Activated T-helper 2 cell treated with anti-CD3 and anti-CD28 coated beads, Interferon-gamma antibody, Interleukin-2, Interleukin-4, amounts not matched to agents 10 μg/mL and 5 μg/mL and 100 μg/mL, durations not matched to agents 14 hours and 24 hours and 36 hours (primary cell): Measurements from ENCODE around the gene LDB3. TPM values are rescaled to one million over a fixed set of nuclear protein-coding genes. Genes with fewer than 3 reads are reported as not detected.

Experiments used
- DNase-seq: peaks from one replicate; pipeline ENCODE4 v3.0.0; 2021; ENCODE audit warnings: low spot score
- H3K27ac Mint-ChIP-seq: one replicate; pipeline ENCODE4 v1.8.0; 2021; ENCODE audit warnings: mixed read lengths
- H3K27me3 Mint-ChIP-seq: one replicate; pipeline ENCODE4 v1.8.0; 2021; ENCODE audit warnings: low read depth, mixed read lengths
- H3K36me3 Mint-ChIP-seq: one replicate; pipeline ENCODE4 v1.8.0; 2021; ENCODE audit warnings: low read depth, mixed read lengths
- H3K4me1 Mint-ChIP-seq: one replicate; pipeline ENCODE4 v1.8.0; 2021; ENCODE audit warnings: low read depth, mixed read lengths
- H3K4me3 Mint-ChIP-seq: one replicate; pipeline ENCODE4 v1.8.0; 2021; ENCODE audit warnings: low read depth, mild to moderate bottlenecking, moderate library complexity, mixed read lengths
- H3K9me3 Mint-ChIP-seq: one replicate; pipeline ENCODE4 v1.8.0; 2021; ENCODE audit warnings: mixed read lengths
- intact Hi-C: fragments of 100-400 bp; cut with micrococcal nuclease; formaldehyde crosslinking; loops from one replicate; pipeline ENCODE4 v1.15.1; 2023
- total RNA-seq: library from RNA; stranded (reverse); gene quantifications from 2 replicates; pipeline ENCODE4 v1.2.3, GENCODE V29; 2022

Gene LDB3
- total RNA-seq, 1 donor from 2014 or later: not detected

- Mint-ChIP-seq H3K27me3 (peaks cover 7% of the 10 kb centered on the region), H3K4me1 (peaks cover 10% of the 10 kb centered on the region), H3K4me3 (no peak overlapping the region), H3K27ac (no peak overlapping the region), H3K9me3 (peaks cover 6% of the 10 kb centered on the region), H3K36me3 (no peaks in the 10 kb centered on the region)
- intact Hi-C loops: no loop called here
- no peak for DNase-seq
Measured at GRCh38 chr10:86646532-86646931, 21.8 kb upstream of the LDB3 start.

DNA sequence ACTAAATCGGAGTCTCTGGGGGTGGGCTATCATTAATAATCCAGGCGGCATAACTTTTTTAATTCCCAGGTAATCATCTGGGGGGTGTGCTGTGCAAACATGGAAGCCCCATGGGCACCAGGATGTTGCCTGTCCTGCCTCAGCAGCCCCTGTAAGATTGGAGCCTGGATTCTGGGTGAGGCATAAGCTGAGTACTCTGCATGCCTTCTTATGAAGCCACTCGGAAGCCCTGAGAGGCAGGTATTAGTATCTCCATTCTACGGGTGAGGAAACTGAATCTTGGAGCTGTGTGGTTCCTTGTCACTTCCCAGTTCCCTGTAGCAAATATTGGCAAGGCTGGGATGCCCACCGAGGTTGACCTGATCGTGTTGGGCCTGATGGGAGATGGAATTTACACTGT lies 21.4 kb upstream of the LDB3 start:
- intact Hi-C loops: no loop called here

DNA sequence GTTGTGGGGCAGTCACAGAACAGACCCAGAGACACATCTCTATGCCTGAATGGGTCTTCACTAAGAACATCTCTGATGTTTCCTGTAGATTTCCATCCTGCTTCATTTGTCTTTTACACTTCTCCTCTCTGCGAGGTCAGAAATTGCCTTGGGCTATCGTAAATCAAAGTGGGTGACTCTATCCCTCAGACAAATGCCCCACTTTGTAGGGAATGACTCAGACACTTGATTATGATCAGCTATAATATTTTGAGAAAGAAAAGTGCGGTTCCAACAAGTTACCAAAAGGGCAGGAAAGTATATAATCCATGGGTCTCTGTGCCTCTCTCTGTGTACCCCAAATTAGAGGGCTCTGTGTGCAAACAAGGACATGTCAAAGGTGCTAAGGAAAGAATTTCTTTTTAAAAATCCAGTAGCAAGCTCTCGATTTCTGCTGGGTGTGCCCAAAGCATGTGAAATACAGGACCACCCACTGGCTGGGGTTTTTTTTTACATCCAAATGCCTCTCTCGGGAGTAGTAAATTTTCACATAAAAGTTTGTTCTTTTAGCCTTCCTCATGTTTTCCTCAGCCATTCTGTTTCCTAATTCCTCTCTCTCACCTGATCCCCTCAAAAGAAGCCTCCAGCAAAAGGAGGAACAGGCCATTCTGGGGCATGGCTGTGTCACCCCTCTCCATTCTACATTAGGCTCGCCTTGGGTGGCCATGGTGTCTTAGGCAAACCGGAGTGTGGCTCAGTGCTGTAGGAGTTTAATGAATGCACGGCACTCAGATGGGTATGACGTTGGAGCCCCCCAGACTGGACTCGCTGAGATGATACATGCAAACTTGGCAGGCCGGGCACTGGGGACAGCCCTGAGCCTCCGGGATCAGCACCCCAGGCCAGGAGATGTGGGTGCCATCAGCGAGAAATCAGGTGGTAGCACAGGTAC lies 20.3 kb upstream of the LDB3 start:
- DNase-seq: no peak
- no peaks in the 10 kb centered on the region for H3K9me3 Mint-ChIP-seq

More for the DNA sequence above, 21.4 kb upstream of the LDB3 start:
- Mint-ChIP-seq H3K9me3 (peaks cover 2% of the 10 kb centered on the region), H3K4me3 (no peak overlapping the region), H3K4me1 (peaks cover 10% of the 10 kb centered on the region), H3K27ac (no peak overlapping the region), H3K36me3 (no peaks in the 10 kb centered on the region), H3K27me3 (peaks cover 4% of the 10 kb centered on the region)
- no peak for DNase-seq

GRCh38 chr10:86648704-86649427 lies 19.4 kb upstream of the LDB3 start:
- H3K4me3 Mint-ChIP-seq: no peak overlapping the region
- H3K27ac Mint-ChIP-seq: no peak overlapping the region
- DNase-seq: no peak
- H3K4me1 Mint-ChIP-seq: peaks cover 2% of the 10 kb centered on the region
- no peaks in the 10 kb centered on the region for H3K9me3 Mint-ChIP-seq
- H3K36me3 Mint-ChIP-seq: no peaks in the 10 kb centered on the region
- H3K27me3 Mint-ChIP-seq: peaks cover 2% of the 10 kb centered on the region
- intact Hi-C loops: no loop called here

More for the DNA sequence above, 20.3 kb upstream of the LDB3 start:
- H3K4me3 Mint-ChIP-seq: no peak overlapping the region
- H3K4me1 Mint-ChIP-seq: peaks cover 10% of the 10 kb centered on the region
- H3K27me3 Mint-ChIP-seq: peaks cover 2% of the 10 kb centered on the region
- H3K36me3 Mint-ChIP-seq: no peaks in the 10 kb centered on the region
- H3K27ac Mint-ChIP-seq: no peak overlapping the region
- intact Hi-C loops: no loop called here

GRCh38 chr10:86649471-86650150 lies 18.7 kb upstream of the LDB3 start:
- no peak for DNase-seq
- intact Hi-C loops: no loop called here

DNA sequence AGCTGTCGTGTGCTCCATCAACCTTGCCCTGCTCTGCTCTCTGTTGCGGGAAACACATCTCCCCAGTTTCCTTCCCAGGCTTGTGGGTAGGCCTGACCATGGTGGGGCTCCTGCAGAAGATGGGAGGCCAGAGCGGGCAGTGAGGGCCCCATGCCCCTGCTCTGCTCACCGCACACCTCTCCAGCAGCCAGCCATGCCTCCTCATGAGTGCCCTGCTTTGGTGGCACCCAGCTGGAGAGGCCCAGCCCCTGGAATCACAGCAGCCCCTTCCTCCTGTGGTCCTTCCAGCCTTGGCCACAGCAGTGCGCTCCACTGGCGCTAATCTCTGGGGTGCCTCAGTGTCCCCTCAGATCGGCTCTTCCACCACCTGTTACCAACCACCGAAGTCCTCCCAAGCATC lies 18.2 kb upstream of the LDB3 start:
- Mint-ChIP-seq H3K27ac (no peak overlapping the region), H3K4me3 (no peak overlapping the region)
- DNase-seq: no peak

More at GRCh38 chr10:86649471-86650150, 18.7 kb upstream of the LDB3 start:
- Mint-ChIP-seq H3K27ac (no peak overlapping the region), H3K4me1 (no peaks in the 10 kb centered on the region), H3K9me3 (no peaks in the 10 kb centered on the region), H3K4me3 (no peak overlapping the region), H3K36me3 (no peaks in the 10 kb centered on the region), H3K27me3 (peaks cover 2% of the 10 kb centered on the region)

DNA sequence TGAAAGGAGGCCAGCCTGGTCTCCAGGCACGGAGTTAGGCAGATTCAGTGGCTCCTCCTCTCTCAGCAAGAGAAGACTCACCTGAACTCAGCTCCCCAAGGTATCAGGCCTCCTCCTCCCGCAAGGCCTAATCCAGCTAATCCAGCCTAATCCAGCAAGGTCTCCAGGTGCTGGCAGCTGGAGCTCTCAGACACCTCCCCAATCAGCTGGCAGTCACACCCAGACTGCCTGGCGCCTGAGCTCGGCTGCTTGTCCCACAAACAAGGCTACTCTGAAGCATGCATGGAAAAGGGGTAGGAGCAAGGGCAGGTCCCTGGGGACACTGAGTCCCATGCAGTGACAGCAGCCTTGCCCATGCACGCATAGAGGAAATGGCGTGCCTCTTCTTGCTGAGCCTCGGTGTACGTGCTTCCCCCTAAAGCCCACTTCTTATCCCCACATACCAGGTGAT lies 17.3 kb upstream of the LDB3 start:
- no peaks in the 10 kb centered on the region for H3K36me3 Mint-ChIP-seq
- H3K4me3 Mint-ChIP-seq: no peak overlapping the region
- intact Hi-C loops: no loop called here
- no peak for DNase-seq
- H3K27ac Mint-ChIP-seq: no peak overlapping the region
- no peaks in the 10 kb centered on the region for H3K9me3 Mint-ChIP-seq
- H3K4me1 Mint-ChIP-seq: no peaks in the 10 kb centered on the region
- H3K27me3 Mint-ChIP-seq: peaks cover 2% of the 10 kb centered on the region

More for the DNA sequence above, 18.2 kb upstream of the LDB3 start:
- intact Hi-C loops: no loop called here
- H3K27me3 Mint-ChIP-seq: peaks cover 2% of the 10 kb centered on the region
- H3K4me1 Mint-ChIP-seq: no peaks in the 10 kb centered on the region
- H3K36me3 Mint-ChIP-seq: no peaks in the 10 kb centered on the region
- H3K9me3 Mint-ChIP-seq: no peaks in the 10 kb centered on the region

- Mint-ChIP-seq H3K27ac (no peak overlapping the region), H3K27me3 (peaks cover 2% of the 10 kb centered on the region), H3K4me1 (no peaks in the 10 kb centered on the region), H3K36me3 (no peaks in the 10 kb centered on the region), H3K4me3 (no peak overlapping the region), H3K9me3 (no peaks in the 10 kb centered on the region)
- no peak for DNase-seq
- intact Hi-C loops: no loop called here
Measured at GRCh38 chr10:86651631-86652331, 16.5 kb upstream of the LDB3 start.

DNA sequence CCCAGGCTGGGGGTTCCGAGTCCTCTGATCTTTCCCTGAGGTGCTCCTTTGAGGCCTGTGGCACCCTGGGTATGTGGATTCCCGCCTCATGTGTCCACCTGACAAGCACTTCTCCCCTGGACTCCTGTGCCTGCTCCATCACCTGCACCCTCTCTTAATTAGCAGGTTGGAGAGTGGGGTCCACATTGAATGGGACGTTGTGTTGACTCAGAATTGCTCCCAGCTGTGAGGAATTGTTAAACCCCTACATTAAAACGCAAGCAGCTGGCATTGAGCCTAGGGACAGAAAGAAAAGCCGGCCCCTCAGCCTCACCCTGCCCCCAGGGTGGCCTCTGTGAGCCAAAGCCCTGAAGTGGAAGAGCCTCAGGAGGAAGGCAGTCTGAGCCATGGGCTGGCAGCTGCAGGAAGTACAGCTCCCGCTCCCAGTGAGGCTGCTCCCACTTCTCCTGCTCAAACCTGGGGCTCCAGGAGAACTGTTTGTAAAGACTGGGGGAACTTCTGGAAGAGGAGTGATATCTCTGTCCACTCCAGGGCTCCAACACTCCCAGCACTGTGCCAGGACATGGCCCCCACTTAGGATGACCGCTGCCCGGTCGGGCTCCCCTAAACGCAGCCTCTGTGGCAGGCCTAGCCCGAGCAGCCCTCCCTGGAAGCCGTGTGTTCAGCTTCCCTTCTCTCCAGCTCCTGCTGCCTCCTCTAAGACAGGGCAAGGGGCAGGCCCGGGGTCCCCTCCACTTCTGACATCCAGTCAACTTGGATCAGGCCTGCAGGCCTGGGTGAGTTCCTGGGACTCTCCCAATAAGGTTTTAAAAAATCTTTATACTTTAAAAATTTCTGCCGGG lies 15.7 kb upstream of the LDB3 start:
- H3K27ac Mint-ChIP-seq: no peak overlapping the region
- H3K4me1 Mint-ChIP-seq: no peaks in the 10 kb centered on the region
- no peak overlapping the region for H3K4me3 Mint-ChIP-seq
- H3K9me3 Mint-ChIP-seq: no peaks in the 10 kb centered on the region
- DNase-seq: no peak
- no peaks in the 10 kb centered on the region for H3K36me3 Mint-ChIP-seq
- intact Hi-C loops: no loop called here
- no peaks in the 10 kb centered on the region for H3K27me3 Mint-ChIP-seq

GRCh38 chr10:86653379-86653778 lies 14.9 kb upstream of the LDB3 start:
- Mint-ChIP-seq H3K27ac (no peak overlapping the region), H3K27me3 (no peaks in the 10 kb centered on the region), H3K9me3 (no peaks in the 10 kb centered on the region), H3K4me3 (no peak overlapping the region), H3K4me1 (no peaks in the 10 kb centered on the region), H3K36me3 (no peaks in the 10 kb centered on the region)
- DNase-seq: no peak
- intact Hi-C loops: no loop called here

DNA sequence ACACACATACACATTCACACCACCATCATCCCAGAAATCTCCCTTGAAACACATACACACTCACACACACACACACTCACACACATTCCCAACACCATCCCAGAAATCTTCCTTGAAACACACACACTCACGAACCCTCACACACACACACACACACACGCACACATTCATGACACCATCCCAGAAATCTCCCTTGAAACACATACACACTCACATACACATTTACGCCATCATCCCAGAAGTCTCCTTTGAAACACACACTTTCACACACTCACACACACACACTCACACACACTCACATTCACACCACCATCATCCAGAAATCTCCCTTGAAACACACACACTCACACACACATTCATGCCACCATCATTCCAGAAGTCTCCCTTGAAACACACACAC lies 14.3 kb upstream of the LDB3 start:
- intact Hi-C loops: no loop called here
- no peaks in the 10 kb centered on the region for H3K9me3 Mint-ChIP-seq
- H3K4me3 Mint-ChIP-seq: no peak overlapping the region
- H3K4me1 Mint-ChIP-seq: no peaks in the 10 kb centered on the region
- H3K36me3 Mint-ChIP-seq: no peaks in the 10 kb centered on the region
- H3K27me3 Mint-ChIP-seq: no peaks in the 10 kb centered on the region
- no peak overlapping the region for H3K27ac Mint-ChIP-seq
- no peak for DNase-seq
